ENCODE results near the gene CLTB. TPM values are rescaled to one million over a fixed set of nuclear protein-coding genes. Genes with fewer than 3 reads are reported as not detected.

Gene CLTB
- total and polyA plus RNA-seq, 2 of the 8 experiments (the other 6 are each of a cell fraction or from before 2014, with no cell fraction given): 25.9 to 34.9 TPM

- Histone ChIP-seq H3K23ac (ENCODE audit: insufficient read length) (no peak overlapping the region), H3K4me2 (ENCODE audit: insufficient read depth in 1 of 2, low read depth in 2 of 2, low read length in 2 of 2) (no peak overlapping the region), H2BK15ac (ENCODE audit: low read length) (no peak overlapping the region), H3K18ac (ENCODE audit: extremely low read depth, low read length) (no peak overlapping the region), H3K4ac (replicated peaks; ENCODE audit: insufficient read length, low read depth, low read length) (no peak overlapping the region), H4K8ac (ENCODE audit: extremely low read depth, insufficient read depth, low read length) (no peak overlapping the region), H4K20me1 (replicated peaks in 1 of 2; ENCODE audit: control insufficient read depth in 1 of 2, insufficient read depth in 2 of 2, low read length in 2 of 2) (peaks cover 11 to 31% of the 10 kb centered on the region in 2 experiments), H3K4me3 (ENCODE audit: extremely low read depth in 1 of 4, insufficient read depth in 2 of 4, low read depth in 3 of 4, low read length in 4 of 4) (no peak overlapping the region), H2AK5ac (ENCODE audit: low read depth, low read length) (no peak overlapping the region), H4K5ac (ENCODE audit: insufficient read length, low read depth, low read length) (no peak overlapping the region), H3K9ac (replicated peaks in 1 of 4; ENCODE audit: extremely low read depth in 1 of 4, low read depth in 3 of 4, low read length in 3 of 4) (no peak overlapping the region), H2BK20ac (ENCODE audit: low read length) (no peak overlapping the region), H3K14ac (ENCODE audit: insufficient read length) (no peak overlapping the region), H2BK120ac (replicated peaks; ENCODE audit: low read depth, low read length) (no peak overlapping the region), H3K9me3 (ENCODE audit: insufficient read depth in 2 of 2, low read depth in 1 of 2, low read length in 1 of 2) (no peaks in the 10 kb centered on the region), H2BK12ac (ENCODE audit: low read depth, low read length) (no peak overlapping the region), H3K36me3 (ENCODE audit: control insufficient read depth in 2 of 4, insufficient read depth in 4 of 4, low read length in 3 of 4) (peaks cover 14 to 71% (median 32%) of the 10 kb centered on the region in 4 experiments), H3K56ac (replicated peaks; ENCODE audit: insufficient read length, low read depth, low read length) (no peak overlapping the region), H3K79me1 (ENCODE audit: low read depth, low read length) (peaks cover 19% of the 10 kb centered on the region), H3K23me2 (ENCODE audit: low read depth, low read length) (no peaks in the 10 kb centered on the region), H3K79me2 (ENCODE audit: control insufficient read depth in 1 of 2, insufficient read depth in 2 of 2, low read length in 2 of 2) (peaks cover 9 to 71% of the 10 kb centered on the region in 2 experiments), H2AFZ (ENCODE audit: low read length) (no peak overlapping the region), H3K27ac (ENCODE audit: low read depth, low read length) (0 out of 2 replicates have a peak overlapping the region, but pooled peaks have one; percentile 52), H4K91ac (replicated peaks; ENCODE audit: insufficient read length, low read length) (no peak overlapping the region), H3K27me3 (replicated peaks in 1 of 4; ENCODE audit: control insufficient read depth in 3 of 4, extremely low read depth in 1 of 4, insufficient read depth in 3 of 4, low read length in 3 of 4) (no peaks in the 10 kb centered on the region), H3K4me1 (replicated peaks in 1 of 4; ENCODE audit: control insufficient read depth in 3 of 4, insufficient read depth in 4 of 4, low read length in 3 of 4) (no peaks in the 10 kb centered on the region; a peak in 1 of 7 replicates), H2BK5ac (ENCODE audit: low read depth, low read length) (no peak overlapping the region)
- POLR2A ChIA-PET (ENCODE audit: partially characterized antibody): interaction anchor here (0.7 to 2.0 kb wide), 4 partner anchors 11 to 530 kb away, joined by 3 to 5 read pairs (median 4); partner anchors contain the start of gene RNF44
- no peak for DNase-seq (ENCODE audit: low read depth in 1 of 2, low spot score in 2 of 2)
- FAIRE-seq: no peak
- WGBS, 2 experiments (ENCODE audit: extremely low coverage in 1 of 2, insufficient coverage in 1 of 2, insufficient read length in 1 of 2, insufficient replicate concordance in 2 of 2, low coverage in 1 of 2, low lambda C conversion rate in 2 of 2, missing lambda C conversion rate in 1 of 2): 95% methylated on average over 16 of the region's 16 CpGs; no CpG with 5 or more reads in 1 of the 2 experiments
- TF ChIP-seq E2F6 (IDR thresholded peaks at IDR 0.05): no peak
- no peak for TF ChIP-seq ZNF274 (IDR thresholded peaks at IDR 0.05; ENCODE audit: borderline replicate concordance, extremely low read depth, low read length)
- TF ChIP-seq ATF3 (IDR thresholded peaks at IDR 0.05; ENCODE audit: insufficient read depth, low read depth, low read length): no peak
- TF ChIP-seq TAF7 (optimal IDR thresholded peaks at IDR 0.05; ENCODE audit: borderline replicate concordance, low read depth, low read length): no peak
- peak; percentile 11 to 55 (median 41); a peak in 3 of 4 replicates for TF ChIP-seq CTCF (IDR thresholded peaks at IDR 0.05; ENCODE audit: control extremely low read depth in 1 of 3, insufficient read depth in 1 of 3, low read depth in 1 of 3, low read length in 3 of 3)
- peak in 1 of 2 experiments; percentile 27; a peak in 1 of 4 replicates for TF ChIP-seq RAD21 (IDR thresholded peaks at IDR 0.05 in 1 of 2, conservative IDR thresholded peaks at IDR 0.05 in 1 of 2; ENCODE audit: low read depth in 2 of 2, low read length in 2 of 2)
- CTCF ChIA-PET (ENCODE audit: partially characterized antibody): interaction anchor here (0.6 to 1.9 kb wide), 11 partner anchors 9 to 98 kb away, joined by 3 to 6 read pairs (median 4); no protein-coding TSS in a partner anchor
These were observed 60.8 kb downstream of the CLTB start for GRCh38 chr5:176355400-176356178.

Data from H1 (cell line).